ENCODE measurements around the gene SIGLEC11. TPM values are rescaled to one million over a fixed set of nuclear protein-coding genes. Genes with fewer than 3 reads are reported as not detected.
A peak's percentile ranks its signal among the peaks of the same experiment; 100 is the strongest.

SIGLEC11 gene
- total RNA-seq, 2 donors from 2014 or later, result not detected

- Mint-ChIP-seq H3K4me1 (peaks cover 40% of the 10 kb centered on the region), H3K27me3 (no peaks in the 10 kb centered on the region), H3K27ac (peak overlapping the region; percentile 97), H3K4me3 (peak overlapping the region; percentile 78), H3K36me3 (ENCODE audit: low read depth) (peaks cover 6% of the 10 kb centered on the region)
- no peaks in the 10 kb centered on the region for H3K9me3 ChIP-seq (ENCODE audit: control insufficient read depth, low read length, poor library complexity, severe bottlenecking)
- no peak for DNase-seq
- ATAC-seq, result peak; percentile 80
Measured at GRCh38 chr19:49911381-49912145, 49.4 kb downstream of the SIGLEC11 start.

GRCh38 chr19:49910179-49910578 is 50.8 kb downstream of the SIGLEC11 start:
- H3K36me3 Mint-ChIP-seq (ENCODE audit: low read depth), result peaks cover 2% of the 10 kb centered on the region
- DNase-seq, result no peak
- no peaks in the 10 kb centered on the region for H3K9me3 ChIP-seq (ENCODE audit: control insufficient read depth, low read length, poor library complexity, severe bottlenecking)
- ATAC-seq, result no peak
- peaks cover 39% of the 10 kb centered on the region for H3K4me1 Mint-ChIP-seq
- H3K27me3 Mint-ChIP-seq, result no peaks in the 10 kb centered on the region
- H3K27ac Mint-ChIP-seq, result no peak overlapping the region
- H3K4me3 Mint-ChIP-seq, result no peak overlapping the region

GRCh38 chr19:49908480-49909420 is 52.2 kb downstream of the SIGLEC11 start:
- H3K27me3 Mint-ChIP-seq, result no peaks in the 10 kb centered on the region
- H3K4me1 Mint-ChIP-seq, result peaks cover 35% of the 10 kb centered on the region
- no peak for DNase-seq
- no peak overlapping the region for H3K4me3 Mint-ChIP-seq
- ATAC-seq, result no peak
- peaks cover 2% of the 10 kb centered on the region for H3K36me3 Mint-ChIP-seq (ENCODE audit: low read depth)
- no peaks in the 10 kb centered on the region for H3K9me3 ChIP-seq (ENCODE audit: control insufficient read depth, low read length, poor library complexity, severe bottlenecking)
- H3K27ac Mint-ChIP-seq, result peak overlapping the region; percentile 57

- H3K36me3 Mint-ChIP-seq (ENCODE audit: low read depth), result peaks cover 2% of the 10 kb centered on the region
- DNase-seq, result no peak
- H3K9me3 ChIP-seq (ENCODE audit: control insufficient read depth, low read length, poor library complexity, severe bottlenecking), result no peaks in the 10 kb centered on the region
- ATAC-seq, result no peak
- H3K27me3 Mint-ChIP-seq, result no peaks in the 10 kb centered on the region
- no peak overlapping the region for H3K27ac Mint-ChIP-seq
- peaks cover 27% of the 10 kb centered on the region for H3K4me1 Mint-ChIP-seq
- no peak overlapping the region for H3K4me3 Mint-ChIP-seq
Measured at GRCh38 chr19:49907745-49908446, 53.1 kb downstream of the SIGLEC11 start.

- H3K27ac Mint-ChIP-seq, result peak overlapping the region; percentile 49
- H3K27me3 Mint-ChIP-seq, result no peaks in the 10 kb centered on the region
- no peak overlapping the region for H3K4me3 Mint-ChIP-seq
- H3K9me3 ChIP-seq (ENCODE audit: control insufficient read depth, low read length, poor library complexity, severe bottlenecking), result no peaks in the 10 kb centered on the region
- no peak for ATAC-seq
- no peak for DNase-seq
- H3K4me1 Mint-ChIP-seq, result peaks cover 24% of the 10 kb centered on the region
- H3K36me3 Mint-ChIP-seq (ENCODE audit: low read depth), result no peaks in the 10 kb centered on the region
Measured at GRCh38 chr19:49906879-49907564, 54.0 kb downstream of the SIGLEC11 start.

- Mint-ChIP-seq H3K4me3 (no peak overlapping the region), H3K27me3 (no peaks in the 10 kb centered on the region), H3K27ac (peak overlapping the region; percentile 34), H3K36me3 (ENCODE audit: low read depth) (no peaks in the 10 kb centered on the region), H3K4me1 (peaks cover 10% of the 10 kb centered on the region)
- H3K9me3 ChIP-seq (ENCODE audit: control insufficient read depth, low read length, poor library complexity, severe bottlenecking), result no peaks in the 10 kb centered on the region
- ATAC-seq, result no peak
- no peak for DNase-seq
Measured at GRCh38 chr19:49904136-49904535, 56.8 kb downstream of the SIGLEC11 start.

Other genes with a start within 250 kb of the SIGLEC11 start
- gene TSKS, start 197.9 kb downstream of the SIGLEC11 start, total RNA-seq, result 1 to 10 TPM in 1 of 2 donors, under 1 TPM in 1; 0.87 to 1.9 TPM
- 10 to 100 TPM; 43.3 to 51.5 TPM for gene AP2A1, start 194.2 kb downstream of the SIGLEC11 start, total RNA-seq
- 10 to 100 TPM; 29.4 to 30.7 TPM for gene FUZ, start 147.9 kb downstream of the SIGLEC11 start, total RNA-seq
- 100 to 1,000 TPM in 1 of 2 donors, 10 to 100 TPM in 1; 94.8 to 108 TPM for gene MED25, start 142.9 kb downstream of the SIGLEC11 start, total RNA-seq
- 100 to 1,000 TPM; 125 to 162 TPM for gene PTOV1, start 110.0 kb downstream of the SIGLEC11 start, total RNA-seq
- gene PNKP, start 93.6 kb downstream of the SIGLEC11 start, total RNA-seq, result 100 to 1,000 TPM; 170 to 196 TPM
- 10 to 100 TPM; 19.2 to 33.8 TPM for gene AKT1S1, start 83.8 kb downstream of the SIGLEC11 start, total RNA-seq
- gene TBC1D17, start 83.5 kb downstream of the SIGLEC11 start, total RNA-seq, result 10 to 100 TPM; 44.1 to 57.3 TPM
- 100 to 1,000 TPM in 1 of 2 donors, 10 to 100 TPM in 1; 47.8 to 107 TPM for gene IL4I1, start 64.3 kb downstream of the SIGLEC11 start, total RNA-seq
- gene ATF5, start 32.0 kb downstream of the SIGLEC11 start, total RNA-seq, result 10 to 100 TPM; 31.8 to 36.0 TPM
- 10 to 100 TPM; 46.8 to 62.4 TPM for gene NUP62, start 31.7 kb downstream of the SIGLEC11 start, total RNA-seq
- 10 to 100 TPM; 67.2 to 79.3 TPM for gene VRK3, start 64.2 kb upstream of the SIGLEC11 start, total RNA-seq
- 1 to 10 TPM; 7.0 to 8.9 TPM for gene ZNF473, start 64.8 kb upstream of the SIGLEC11 start, total RNA-seq
- gene IZUMO2, start 202.1 kb upstream of the SIGLEC11 start, total RNA-seq, result not detected
- gene MYH14, start 242.4 kb upstream of the SIGLEC11 start, total RNA-seq, result not detected

Measured in T-helper 17 cell (primary cell).